GM12878 (cell line): Measurements from ENCODE around the gene OLIG2. TPM values are rescaled to one million over a fixed set of nuclear protein-coding genes. Genes with fewer than 3 reads are reported as not detected.

ENCODE experiments used
- ATAC-seq: fragments of 200-7000 bp; cut with Tn5 transposase; 3 replicates; pipeline ENCODE4 v1.9.1; 2020; ENCODE audit warnings: mild to moderate bottlenecking, moderate library complexity
- BruUV-seq: library from RNA; stranded (reverse); fragments of 400-500 nt; replicated peaks from 2 replicates; lab custom pipeline; 2021; lab: Mats Ljungman, UMichigan
- CTCF ChIA-PET: fragments of 300-600 bp; sonication (Branson Sonifier 250); formaldehyde crosslinking; extraction: SDS; loops from one replicate; lab custom pipeline; 2021; ENCODE audit warnings: inconsistent platforms; lab: Yijun Ruan, JAX
- POLR2A ChIA-PET: fragments of 350-600 bp; formaldehyde crosslinking; extraction: SDS; loops from one replicate; lab custom pipeline; 2021; ENCODE audit warnings: inconsistent platforms; lab: Charles Lee
- RAD21 ChIA-PET: fragments of 300-600 bp; sonication (Branson Sonifier 250); formaldehyde crosslinking; loops from one replicate; lab custom pipeline; 2023; ENCODE audit warnings: antibody characterized with exemption; ENCODE audit not compliant: unreplicated experiment; lab: Charles Lee
- SMC1A ChIA-PET: fragments of 300-600 bp; sonication (Branson Sonifier 250); formaldehyde crosslinking; loops from one replicate; lab custom pipeline; 2023; ENCODE audit not compliant: unreplicated experiment, uncharacterized antibody; lab: Charles Lee
- DNase-seq: peaks from one replicate; pipeline ENCODE4 v3.0.0-alpha.2; 2011; ENCODE audit warnings: low read depth, low spot score
- FAIRE-seq: peaks from 3 replicates; lab custom pipeline; 2011; peaks lifted over from hg19 to GRCh38; lab: Jason Lieb, UNC
- H2AFZ ChIP-seq: 2 replicates; pipeline ENCODE4 v1.6.0; 2011; ENCODE audit warnings: low read depth, low read length, control low read depth; ENCODE audit not compliant: control insufficient read depth
- H3K27ac ChIP-seq: 2 replicates; pipeline ENCODE4 v1.5.1; 2011; ENCODE audit warnings: control low read depth; ENCODE audit not compliant: control insufficient read depth, insufficient read depth
- H3K27me3 ChIP-seq, 2 experiments: replicated peaks in 1 of 2; 2 replicates each; pipeline versions ENCODE4 v1.6.0 to v1.6.1; 2011; ENCODE audit warnings: low read length in 1 of 2; ENCODE audit not compliant: control insufficient read depth in 2 of 2, insufficient read depth in 2 of 2
- H3K36me3 ChIP-seq, 2 experiments: 2 replicates each; pipeline ENCODE4 v1.5.1; 2011; ENCODE audit warnings: low read length in 1 of 2; ENCODE audit not compliant: control insufficient read depth in 2 of 2, insufficient read depth in 2 of 2
- H3K4me1 ChIP-seq: 2 replicates; pipeline ENCODE4 v1.6.1; 2011; ENCODE audit warnings: mild to moderate bottlenecking, low read length, moderate library complexity, mixed read lengths; ENCODE audit not compliant: control insufficient read depth, insufficient read depth
- H3K4me2 ChIP-seq: 2 replicates; pipeline ENCODE4 v1.6.0; 2011; ENCODE audit warnings: control low read depth; ENCODE audit not compliant: control insufficient read depth, insufficient read depth
- H3K4me3 ChIP-seq: fragments of 200-600 bp; sonication (generic); 2 replicates; pipeline ENCODE4 v1.5.1; 2016
- H3K79me2 ChIP-seq: 2 replicates; pipeline ENCODE4 v1.6.0; 2011; ENCODE audit warnings: low read length; ENCODE audit not compliant: control insufficient read depth, insufficient read depth
- H3K9ac ChIP-seq: 2 replicates; pipeline ENCODE4 v1.8.0; 2011; ENCODE audit warnings: low read length, control low read depth, mixed read lengths; ENCODE audit not compliant: control insufficient read depth, insufficient read depth
- H3K9me3 ChIP-seq: replicated peaks from 3 replicates; pipeline ENCODE4 v1.5.1; 2011; ENCODE audit warnings: mild to moderate bottlenecking, low read length; ENCODE audit not compliant: control insufficient read depth, insufficient read depth
- H4K20me1 ChIP-seq: 2 replicates; pipeline ENCODE4 v1.6.0; 2011; ENCODE audit not compliant: control insufficient read depth, insufficient read depth
- ASH2L ChIP-seq: fragments of 300-600, 200-600 bp; sonication (generic); IDR thresholded peaks from 2 replicates; pipeline ENCODE4 v1.6.1; 2017; ENCODE audit warnings: low read depth, mild to moderate bottlenecking, borderline replicate concordance
- GABPA ChIP-seq: IDR thresholded peaks from 2 replicates; pipeline ENCODE4 v1.6.1; 2014; ENCODE audit warnings: antibody characterized with exemption, low read depth, mild to moderate bottlenecking, inconsistent platforms
- SREBF1 ChIP-seq: IDR thresholded peaks from 2 replicates; pipeline ENCODE4 v1.6.1; 2012; ENCODE audit warnings: mild to moderate bottlenecking, low read length
- TCF12 ChIP-seq: IDR thresholded peaks from 2 replicates; pipeline ENCODE4 v1.6.1; 2011; ENCODE audit warnings: low read depth, mild to moderate bottlenecking, low read length
- ZBTB40 ChIP-seq: fragments of 450-650 bp; IDR thresholded peaks from 2 replicates; pipeline ENCODE4 v1.6.1; 2016; ENCODE audit warnings: mild to moderate bottlenecking, moderate library complexity, borderline replicate concordance
- ZZZ3 ChIP-seq: IDR thresholded peaks from 2 replicates; pipeline ENCODE4 v1.6.1; 2011; ENCODE audit warnings: low read depth; ENCODE audit not compliant: control insufficient read depth, insufficient read length
- WGBS: methylation state at CpG from one replicate; pipeline ENCODE4 v1.1.6; 2016; ENCODE audit warnings: low lambda C conversion rate; ENCODE audit not compliant: insufficient replicate concordance, insufficient coverage; ENCODE audit errors: missing lambda C conversion rate; 5-methylcytosine and 5-hydroxymethylcytosine counted together
- in situ Hi-C: fragments of 300-500 bp; cut with MboI; formaldehyde crosslinking; loops from 9 replicates; pipeline ENCODE4 v1.14.3; 2018; ENCODE audit warnings: mixed read lengths
- intact Hi-C: fragments of 100-400 bp; cut with micrococcal nuclease; formaldehyde crosslinking; loops from one replicate; pipeline ENCODE4 v1.14.2; 2022; ENCODE audit not compliant: unreplicated experiment
- polyA plus RNA-seq, 11 experiments: library from polyadenylated mRNA; depleted of rRNA in 4 of 11; unstranded in 6 of 11; stranded (reverse) in 5 of 11; fragments of >200 nt; fragmentation: Nextera tagmentation in 4 of 11; fragmentation: Illumina TruSeq in 1 of 11; extraction: Ambion mirVana in 4 of 11; extraction: Trizol in 1 of 11; gene quantifications; 1 replicate in 1 of 11; 2 replicates in 10 of 11; pipeline versions ENCODE4 v1.2.1 to v1.2.3, GENCODE V29; 2011 to 2016; ENCODE audit warnings: inconsistent platforms in 2 of 11, missing spikeins in 2 of 11, low read depth in 1 of 11
- total RNA-seq, 4 experiments: library from RNA; depleted of rRNA in 3 of 4; stranded (reverse); fragments of >200 nt in 3 of 4; fragmentation: Illumina TruSeq in 1 of 4; extraction: Trizol in 1 of 4; gene quantifications; 2 replicates each; pipeline versions ENCODE4 v1.2.1 to v1.2.3, GENCODE V29; 2013 to 2021

The OLIG2 gene
- total and polyA plus RNA-seq, 10 of the 15 experiments (the other 5 are each of a cell fraction or from before 2014, with no cell fraction given) = not detected

GRCh38 chr21:33008333-33009051 is 17.2 kb upstream of the OLIG2 start (continued):
- no peak for TF ChIP-seq ZBTB40
- TF ChIP-seq TCF12 = no peak
- no peak for TF ChIP-seq ZZZ3

GRCh38 chr21:33010931-33011330 is 14.8 kb upstream of the OLIG2 start:
- H3K9me3 ChIP-seq = no peaks in the 10 kb centered on the region
- ATAC-seq (no peak), FAIRE-seq (no peak), DNase-seq (no peak)
- ChIA-PET CTCF (no interaction called here), SMC1A (no interaction called here), POLR2A (interaction anchor here (0.5 kb wide), 1 partner anchor 83 kb away, joined by 3 read pairs; no protein-coding TSS in a partner anchor), RAD21 (no interaction called here)
- H3K79me2 ChIP-seq = no peaks in the 10 kb centered on the region
- no peak overlapping the region for H2AFZ ChIP-seq
- TF ChIP-seq GABPA (no peak), SREBF1 (no peak), ASH2L (no peak)
- no peaks in the 10 kb centered on the region for H4K20me1 ChIP-seq
- no peaks in the 10 kb centered on the region for H3K4me1 ChIP-seq
- no peak overlapping the region for H3K27ac ChIP-seq
- 6% methylated on average over 1 of the region's 1 CpG for WGBS
- in situ Hi-C loops = no loop called here
- intact Hi-C loops = no loop called here
- no TSS peak for BruUV-seq
- no peak overlapping the region for H3K9ac ChIP-seq
- no peak overlapping the region for H3K4me2 ChIP-seq
- H3K4me3 ChIP-seq = no peak overlapping the region
- H3K27me3 ChIP-seq = no peaks in the 10 kb centered on the region; a peak in 2 of 4 replicates
- H3K36me3 ChIP-seq = no peaks in the 10 kb centered on the region
